Uterus (tissue), 2 donors: ENCODE data around the gene KLHDC8B.
"Not testable (repeated sequence)": the region's sequence is repeated elsewhere in the genome, so short reads cannot be mapped to it uniquely, and the experiment has no call there.

ENCODE experiments used
- POLR2A ChIP-seq, 2 donors: fragments of 450-650 bp; IDR thresholded peaks; one replicate each; pipeline ENCODE4 v1.6.1; 2016; ENCODE audit warnings: antibody characterized with exemption in 2 of 2, mild to moderate bottlenecking in 1 of 2, moderate library complexity in 1 of 2
- TF ChIP-seq, protein P1 (sequence below), 4 experiments: fragments of 200-600 bp in 2 of 4; fragments of 450-650 bp in 2 of 4; sonication (generic) in 2 of 4; IDR thresholded peaks; one replicate each; pipeline ENCODE4 v1.5.1; 2016 to 2019; ENCODE audit warnings: antibody characterized with exemption in 4 of 4, mild to moderate bottlenecking in 2 of 4, moderate library complexity in 1 of 4

DNA sequence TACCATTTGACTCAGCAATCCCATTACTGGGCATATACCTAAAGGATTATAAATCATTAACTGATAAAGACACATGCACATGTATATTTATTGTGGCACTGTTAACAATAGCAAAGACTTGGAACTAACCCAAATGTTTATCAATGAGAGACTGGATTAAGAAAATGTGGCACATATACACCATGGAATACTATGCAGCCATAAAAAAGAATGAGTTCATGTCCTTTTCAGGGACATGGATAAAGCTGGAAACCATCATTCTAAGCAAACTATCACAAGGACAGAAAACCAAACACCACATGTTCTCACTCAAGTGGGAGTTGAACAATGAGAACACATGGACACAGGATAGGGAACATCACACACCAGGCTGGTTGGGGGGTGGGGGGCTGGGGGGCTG lies 45.7 kb downstream of the KLHDC8B start:
- TF ChIP-seq POLR2A (IDR thresholded peaks at IDR 0.05) = not testable (repeated sequence)
- TF ChIP-seq, protein P1, sequence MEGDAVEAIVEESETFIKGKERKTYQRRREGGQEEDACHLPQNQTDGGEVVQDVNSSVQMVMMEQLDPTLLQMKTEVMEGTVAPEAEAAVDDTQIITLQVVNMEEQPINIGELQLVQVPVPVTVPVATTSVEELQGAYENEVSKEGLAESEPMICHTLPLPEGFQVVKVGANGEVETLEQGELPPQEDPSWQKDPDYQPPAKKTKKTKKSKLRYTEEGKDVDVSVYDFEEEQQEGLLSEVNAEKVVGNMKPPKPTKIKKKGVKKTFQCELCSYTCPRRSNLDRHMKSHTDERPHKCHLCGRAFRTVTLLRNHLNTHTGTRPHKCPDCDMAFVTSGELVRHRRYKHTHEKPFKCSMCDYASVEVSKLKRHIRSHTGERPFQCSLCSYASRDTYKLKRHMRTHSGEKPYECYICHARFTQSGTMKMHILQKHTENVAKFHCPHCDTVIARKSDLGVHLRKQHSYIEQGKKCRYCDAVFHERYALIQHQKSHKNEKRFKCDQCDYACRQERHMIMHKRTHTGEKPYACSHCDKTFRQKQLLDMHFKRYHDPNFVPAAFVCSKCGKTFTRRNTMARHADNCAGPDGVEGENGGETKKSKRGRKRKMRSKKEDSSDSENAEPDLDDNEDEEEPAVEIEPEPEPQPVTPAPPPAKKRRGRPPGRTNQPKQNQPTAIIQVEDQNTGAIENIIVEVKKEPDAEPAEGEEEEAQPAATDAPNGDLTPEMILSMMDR (IDR thresholded peaks at IDR 0.05) = not testable (repeated sequence)
